IPS-NIHi7 (cell line): ENCODE results near the gene ARHGAP31.

Source experiments
- DNase-seq: peaks from one replicate; pipeline ENCODE4 v3.0.0; 2012; ENCODE audit warnings: mixed read lengths; ENCODE audit errors: extremely low spot score

Gene ARHGAP31

GRCh38 chr3:119437691-119438258, 143.6 kb downstream of the ARHGAP31 start:
- DNase-seq, result no peak

GRCh38 chr3:119443179-119443578, 149.0 kb downstream of the ARHGAP31 start:
- DNase-seq, result no peak

- DNase-seq, result no peak
Observed at GRCh38 chr3:119444590-119444989, 150.4 kb downstream of the ARHGAP31 start.

DNA sequence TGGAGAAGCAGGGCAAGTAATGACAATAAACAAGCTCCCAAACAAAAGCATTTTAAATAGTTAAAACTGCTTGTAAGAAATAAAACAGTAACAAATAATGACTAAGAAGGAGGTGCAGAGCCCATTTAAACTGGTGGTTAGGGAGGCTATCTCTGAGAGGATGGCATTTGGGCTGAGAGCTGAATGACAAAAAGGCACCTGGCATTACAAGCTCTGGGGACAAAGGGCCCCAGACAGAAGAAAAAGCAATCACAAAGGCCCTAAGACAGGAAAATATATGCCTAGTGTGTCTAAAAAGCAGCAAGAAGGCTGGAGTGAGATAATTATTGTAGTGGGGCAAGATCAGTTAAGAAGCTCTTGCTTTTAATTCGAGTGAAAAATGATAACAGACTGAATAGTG, 159.6 kb downstream of the ARHGAP31 start:
- DNase-seq, result no peak

DNA sequence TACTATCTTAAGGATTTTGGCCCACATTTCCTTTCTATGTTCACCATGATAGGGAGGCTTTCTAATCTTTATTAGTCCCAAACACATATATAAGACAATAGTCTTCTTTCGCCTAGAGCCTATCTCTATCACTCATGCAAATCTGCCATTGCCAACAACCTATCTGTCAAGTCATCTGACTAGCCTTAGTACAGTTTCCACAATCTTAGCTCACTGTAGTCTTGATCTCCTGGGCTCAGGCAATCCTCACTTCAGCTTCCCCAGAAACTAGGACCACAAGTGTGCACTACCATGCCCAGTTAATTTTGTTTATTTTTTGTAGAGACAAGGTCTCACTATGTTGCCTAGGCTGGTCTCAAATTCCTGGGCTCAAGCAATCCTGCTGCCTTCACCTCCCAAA, 162.3 kb downstream of the ARHGAP31 start:
- no peak for DNase-seq

- no peak for DNase-seq
Observed at GRCh38 chr3:119457246-119457645, 163.1 kb downstream of the ARHGAP31 start.

DNA sequence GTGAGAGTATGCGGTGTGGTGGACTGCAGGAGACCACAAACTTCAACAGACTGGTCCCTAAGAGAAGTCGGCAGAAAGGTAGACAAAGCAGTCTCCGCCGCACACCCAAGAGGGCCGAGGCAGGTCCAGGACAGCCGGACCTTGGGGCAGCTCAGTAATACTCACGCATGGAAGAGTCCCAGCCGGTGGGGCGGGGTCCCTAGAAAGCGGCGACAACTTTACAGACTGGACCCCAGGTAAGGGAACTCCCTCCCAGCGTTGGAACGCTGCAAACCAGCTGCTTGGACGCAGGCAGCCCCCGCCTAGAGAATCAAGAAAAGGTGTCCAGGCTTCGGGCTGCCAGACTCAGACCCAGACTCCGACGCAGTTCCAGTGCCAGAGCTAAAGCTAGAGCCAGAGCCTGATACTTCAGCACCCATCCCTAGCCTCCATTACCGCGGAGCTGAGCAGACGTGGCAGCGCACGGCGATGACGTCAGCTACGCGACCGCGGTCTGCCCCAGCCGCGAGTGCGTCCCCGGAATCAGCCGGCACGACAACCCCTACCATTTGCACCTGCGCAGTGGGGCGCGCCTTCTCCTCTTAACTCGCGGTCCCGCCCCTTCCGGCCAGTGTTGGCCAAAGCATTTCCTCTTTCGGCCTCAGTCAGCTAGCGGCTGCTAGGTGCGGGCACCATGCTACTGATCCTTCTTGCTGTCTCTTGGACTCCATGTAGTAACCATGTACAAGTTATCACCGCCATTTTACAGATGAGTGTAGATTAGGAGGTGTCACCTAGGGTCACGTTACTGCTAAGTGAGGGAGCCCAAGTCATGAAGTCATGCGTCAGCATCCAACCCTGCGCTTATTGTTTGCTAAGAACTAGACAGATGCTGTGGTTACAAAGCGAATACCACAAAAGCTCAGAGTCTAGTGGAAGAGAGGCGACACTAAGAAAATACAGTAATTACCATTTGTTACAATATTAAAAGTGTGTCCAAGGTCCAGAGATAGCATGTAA, 169.3 kb downstream of the ARHGAP31 start, which contains the start of gene TMEM39A:
TSS of gene TMEM39A (minus strand) at position 445 of the 999 bp plus-strand sequence. CDS start 1,541 bp downstream, outside the sequence.
- peak; percentile 100 for DNase-seq

GRCh38 chr3:119468041-119468440, 173.9 kb downstream of the ARHGAP31 start:
- DNase-seq, result no peak

GRCh38 chr3:119469418-119470189, 175.4 kb downstream of the ARHGAP31 start:
- DNase-seq, result no peak
